GM08714 (cell line): ENCODE measurements around the gene SCD.
"Not testable (repeated sequence)": the region's sequence is repeated elsewhere in the genome, so short reads cannot be mapped to it uniquely, and the experiment has no call there.

Source experiments
- H3K4me3 ChIP-seq: fragments of 200-500 bp; sonication (Bioruptor generic); 2 replicates; pipeline ENCODE4 v1.5.1; 2014; ENCODE audit warnings: mild to moderate bottlenecking, low read length, inconsistent platforms
- ZNF274 ChIP-seq: IDR thresholded peaks from 2 replicates; pipeline ENCODE4 v1.6.1; 2012; ENCODE audit warnings: mild to moderate bottlenecking, low read depth, low read length

Gene SCD

DNA sequence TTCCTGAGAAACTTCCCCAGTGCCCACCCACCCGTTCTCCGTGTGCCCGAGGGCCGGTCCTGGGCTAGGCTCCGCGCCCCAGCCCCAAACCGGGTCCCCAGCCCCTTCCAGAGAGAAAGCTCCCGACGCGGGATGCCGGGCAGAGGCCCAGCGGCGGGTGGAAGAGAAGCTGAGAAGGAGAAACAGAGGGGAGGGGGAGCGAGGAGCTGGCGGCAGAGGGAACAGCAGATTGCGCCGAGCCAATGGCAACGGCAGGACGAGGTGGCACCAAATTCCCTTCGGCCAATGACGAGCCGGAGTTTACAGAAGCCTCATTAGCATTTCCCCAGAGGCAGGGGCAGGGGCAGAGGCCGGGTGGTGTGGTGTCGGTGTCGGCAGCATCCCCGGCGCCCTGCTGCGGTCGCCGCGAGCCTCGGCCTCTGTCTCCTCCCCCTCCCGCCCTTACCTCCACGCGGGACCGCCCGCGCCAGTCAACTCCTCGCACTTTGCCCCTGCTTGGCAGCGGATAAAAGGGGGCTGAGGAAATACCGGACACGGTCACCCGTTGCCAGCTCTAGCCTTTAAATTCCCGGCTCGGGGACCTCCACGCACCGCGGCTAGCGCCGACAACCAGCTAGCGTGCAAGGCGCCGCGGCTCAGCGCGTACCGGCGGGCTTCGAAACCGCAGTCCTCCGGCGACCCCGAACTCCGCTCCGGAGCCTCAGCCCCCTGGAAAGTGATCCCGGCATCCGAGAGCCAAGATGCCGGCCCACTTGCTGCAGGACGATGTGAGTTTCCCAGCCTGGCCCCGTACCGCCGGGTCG, at the start of gene SCD:
SCD (plus strand) TSS at position 469 of the 803 bp plus-strand sequence; CDS start at position 741, 272 bp downstream.
- no peak for TF ChIP-seq ZNF274
- peak within 1 kb of the TSS; percentile 83 for H3K4me3 ChIP-seq

DNA sequence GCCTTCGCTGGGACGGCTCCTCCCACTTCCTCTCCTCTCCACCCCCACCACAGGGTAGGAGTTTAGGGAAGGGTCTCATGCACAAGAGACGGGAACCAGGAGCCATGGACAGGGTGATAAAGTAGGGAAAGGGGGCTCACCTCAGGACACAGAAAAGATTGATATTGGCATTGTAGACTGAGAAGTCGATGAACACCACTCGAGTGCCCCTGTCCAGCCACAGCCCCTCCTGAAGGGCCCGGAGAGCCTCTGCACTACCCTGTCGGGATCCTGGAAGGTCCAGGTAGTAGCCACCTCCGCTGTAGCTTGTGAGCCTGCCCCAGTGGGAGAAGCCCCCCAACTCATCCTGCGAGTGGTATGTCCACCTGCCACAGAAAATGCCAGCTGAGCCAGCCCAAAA, 49.8 kb upstream of the SCD start:
- no peak for TF ChIP-seq ZNF274

DNA sequence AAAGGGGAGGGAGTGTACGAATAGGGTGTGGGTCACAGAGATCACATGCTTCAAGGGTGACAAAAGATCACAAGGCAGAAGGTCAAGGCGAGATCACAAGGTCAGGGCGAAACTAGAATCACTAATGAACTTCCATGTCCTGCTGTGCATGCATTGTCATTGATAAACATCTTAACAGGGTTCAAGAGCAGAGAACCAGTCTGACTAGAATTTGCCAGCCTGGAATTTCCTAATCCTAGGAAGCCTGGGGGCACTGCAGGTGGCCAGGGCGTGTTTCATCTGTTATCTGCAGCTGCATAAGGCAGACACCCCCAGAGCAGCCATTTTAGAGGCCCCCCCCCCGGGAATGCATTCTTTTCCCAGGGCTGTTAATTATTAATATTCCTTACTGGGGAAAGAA, 45.9 kb upstream of the SCD start:
- not testable (repeated sequence) for H3K4me3 ChIP-seq

More for the DNA sequence above, 49.8 kb upstream of the SCD start:
- no peak overlapping the region for H3K4me3 ChIP-seq

DNA sequence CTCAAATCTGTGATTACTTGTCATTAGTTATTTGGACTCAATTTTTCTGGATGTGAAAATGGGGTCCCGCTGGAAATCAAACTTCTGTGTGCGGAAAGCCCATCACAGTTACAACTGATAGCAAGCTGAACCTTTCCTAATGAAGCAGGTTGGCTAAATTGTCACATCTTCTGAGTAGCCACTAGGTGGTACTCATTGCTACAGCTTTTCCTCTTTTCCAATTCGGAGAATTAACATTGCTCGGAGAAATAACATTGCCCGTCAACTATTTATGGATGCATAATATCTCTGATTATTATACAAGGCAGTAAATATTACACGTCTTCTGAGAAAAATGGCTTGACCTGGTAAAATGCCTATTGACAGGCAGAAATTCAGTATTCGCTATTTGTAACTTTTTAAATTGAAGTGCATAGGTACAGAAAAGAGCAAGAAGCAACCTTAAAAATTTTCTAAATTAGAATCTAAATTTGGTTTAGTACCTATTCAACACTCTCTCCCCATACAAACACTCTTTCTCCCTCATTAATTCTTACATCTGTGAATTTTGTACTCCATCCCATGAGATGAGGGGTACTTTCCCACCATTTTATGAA, 43.2 kb upstream of the SCD start:
- no peak overlapping the region for H3K4me3 ChIP-seq
- TF ChIP-seq ZNF274, result no peak

DNA sequence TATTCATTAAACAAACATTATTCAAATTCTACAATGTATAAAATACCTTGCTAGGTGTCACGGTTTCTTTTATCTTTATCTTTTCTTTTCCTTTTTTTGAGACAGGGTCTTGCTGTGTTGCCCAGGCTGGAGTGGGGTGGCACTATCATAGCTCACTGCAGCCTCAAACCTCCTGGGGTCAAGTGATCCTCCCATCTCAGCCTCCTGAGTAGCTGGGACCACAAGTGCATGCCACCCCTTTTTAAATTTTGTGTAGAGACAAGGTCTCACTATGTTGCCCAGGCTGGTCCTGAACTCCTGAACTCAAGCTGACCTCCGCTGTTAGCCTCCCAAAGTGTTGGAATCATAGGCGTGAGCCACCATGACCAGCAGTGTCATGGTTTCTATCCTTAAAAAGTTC, 42.6 kb upstream of the SCD start:
- TF ChIP-seq ZNF274, result no peak

DNA sequence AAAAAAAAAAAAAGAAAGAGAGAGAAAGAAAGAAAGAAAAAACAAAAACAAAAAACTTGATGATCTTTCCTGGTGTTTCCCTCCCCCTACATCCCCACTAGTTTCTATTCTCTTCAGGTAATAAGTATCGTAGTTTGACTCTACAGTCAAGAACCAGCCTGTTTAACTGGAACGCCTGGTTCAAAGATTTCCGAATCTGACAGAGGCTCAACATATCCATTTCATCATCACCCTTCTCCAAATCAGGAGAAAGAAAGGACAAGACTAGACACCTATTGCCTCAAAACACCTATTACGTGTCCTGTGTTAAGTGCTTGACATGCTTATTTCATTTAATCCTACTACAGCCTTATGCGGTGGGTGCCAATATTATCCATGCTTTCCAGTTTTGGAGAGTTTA, 40.2 kb upstream of the SCD start:
- TF ChIP-seq ZNF274, result no peak
- H3K4me3 ChIP-seq, result no peak overlapping the region

More for the DNA sequence above, 42.6 kb upstream of the SCD start:
- H3K4me3 ChIP-seq, result no peak overlapping the region

DNA sequence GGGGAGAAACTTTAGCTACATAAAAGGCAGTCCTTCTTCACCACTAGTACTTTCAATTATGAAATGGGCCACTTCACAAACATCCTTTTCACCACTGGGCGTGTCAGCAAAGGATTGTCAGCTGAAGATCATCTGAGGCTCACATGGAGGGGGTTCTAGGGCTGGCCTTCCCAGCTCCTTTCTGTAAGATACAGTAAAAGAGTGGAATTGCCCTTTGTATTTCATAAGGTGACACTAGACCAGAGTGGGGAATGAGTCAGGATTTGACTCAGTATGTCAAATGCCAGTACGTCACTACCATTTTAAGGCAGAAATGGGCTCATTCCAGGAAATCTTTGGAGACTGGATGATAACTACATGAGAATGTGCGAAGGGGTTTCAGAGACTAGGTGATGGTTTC, 39.3 kb upstream of the SCD start:
- no peak for TF ChIP-seq ZNF274
- H3K4me3 ChIP-seq, result no peak overlapping the region

DNA sequence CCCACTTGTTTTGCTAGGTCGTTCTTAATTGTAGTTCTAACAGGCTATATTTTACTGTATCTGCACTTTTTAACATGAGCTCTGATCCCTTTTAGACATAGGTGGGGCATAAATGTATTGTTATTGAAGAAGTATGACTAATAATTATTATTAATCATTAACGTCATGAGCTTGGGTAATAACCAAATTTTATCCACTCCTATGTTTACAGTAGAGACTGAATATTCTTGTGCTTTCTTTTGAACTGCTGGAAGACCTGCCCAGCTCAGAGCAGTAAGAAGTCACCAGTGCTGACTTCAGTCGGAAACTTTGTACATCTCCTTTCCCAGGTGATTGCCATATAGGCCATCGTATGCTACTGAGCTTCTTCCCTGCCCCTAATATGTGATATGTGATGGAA, 35.7 kb upstream of the SCD start:
- TF ChIP-seq ZNF274, result no peak

DNA sequence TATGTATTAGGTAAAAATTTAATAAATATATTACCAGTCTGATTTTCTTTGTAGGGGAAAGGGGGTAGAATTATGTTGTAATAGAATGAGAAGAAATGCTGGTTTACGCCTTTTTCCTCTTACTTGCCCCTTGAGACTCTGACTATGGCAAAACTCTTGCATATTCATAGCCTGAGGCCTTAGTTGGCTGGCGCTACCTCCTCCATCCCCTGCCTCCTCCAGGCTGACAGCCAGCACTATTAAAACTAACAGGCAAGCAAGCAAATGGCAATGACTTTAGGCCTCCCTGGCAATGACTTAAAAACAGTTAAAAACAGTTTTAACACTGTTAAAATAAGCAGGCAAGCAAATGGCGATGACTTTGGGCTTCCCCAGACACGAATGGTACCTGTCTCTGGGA, 31.4 kb upstream of the SCD start:
- H3K4me3 ChIP-seq, result no peak overlapping the region
- no peak for TF ChIP-seq ZNF274

More for the DNA sequence above, 35.7 kb upstream of the SCD start:
- H3K4me3 ChIP-seq, result no peak overlapping the region

DNA sequence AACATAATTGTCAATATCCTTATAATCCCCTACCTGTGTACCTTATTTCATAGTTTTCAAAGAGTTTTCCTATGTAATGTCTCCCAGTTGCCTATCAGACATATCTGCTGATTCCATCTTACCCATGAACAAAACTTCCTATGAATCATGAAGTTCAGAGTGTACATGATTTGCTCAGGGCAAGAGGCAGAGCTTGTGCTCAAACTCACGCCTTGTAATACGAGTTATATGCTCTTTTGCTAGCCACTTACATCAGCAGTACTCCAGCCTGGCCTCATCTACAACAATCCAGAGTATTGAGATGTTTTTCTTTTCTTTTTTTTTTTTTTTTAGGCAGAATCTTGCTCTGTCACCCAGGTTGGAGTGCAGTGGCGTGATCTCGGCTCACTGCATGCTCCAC, 28.8 kb upstream of the SCD start:
- no peak for TF ChIP-seq ZNF274

DNA sequence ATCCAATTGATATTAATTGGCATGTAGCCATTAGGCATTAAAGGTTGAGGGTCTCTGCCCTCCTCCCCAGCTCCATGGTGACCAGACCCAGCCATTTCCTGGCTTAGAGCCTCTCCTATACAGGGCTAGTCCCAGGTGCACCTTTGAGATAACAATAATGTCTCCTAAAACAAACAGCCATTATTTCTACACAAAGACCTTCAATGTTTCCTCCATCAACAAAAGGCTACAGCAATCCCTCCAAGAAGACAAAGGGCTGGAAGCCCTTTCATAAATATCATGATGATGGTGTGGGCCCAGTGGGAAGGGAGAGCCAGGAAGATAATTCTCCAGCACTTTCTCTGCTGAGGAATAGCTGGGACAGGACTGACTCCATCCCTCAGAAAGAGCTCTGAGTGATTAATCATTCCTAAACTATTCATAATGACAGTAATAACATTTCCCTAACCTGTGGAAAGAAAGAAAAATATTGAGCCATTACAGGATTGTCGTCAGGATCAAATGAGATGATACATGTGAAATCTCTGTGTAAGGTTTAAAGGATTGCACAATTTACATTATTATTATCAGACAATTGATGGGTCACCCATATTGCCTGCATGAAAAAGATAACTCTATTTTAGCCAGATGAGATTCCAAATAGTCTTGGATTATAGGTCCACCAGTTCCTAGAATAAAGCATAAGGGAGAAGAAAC, 27.2 kb upstream of the SCD start:
- no peak for TF ChIP-seq ZNF274
- no peak overlapping the region for H3K4me3 ChIP-seq

More for the DNA sequence above, 28.8 kb upstream of the SCD start:
- H3K4me3 ChIP-seq, result no peak overlapping the region

DNA sequence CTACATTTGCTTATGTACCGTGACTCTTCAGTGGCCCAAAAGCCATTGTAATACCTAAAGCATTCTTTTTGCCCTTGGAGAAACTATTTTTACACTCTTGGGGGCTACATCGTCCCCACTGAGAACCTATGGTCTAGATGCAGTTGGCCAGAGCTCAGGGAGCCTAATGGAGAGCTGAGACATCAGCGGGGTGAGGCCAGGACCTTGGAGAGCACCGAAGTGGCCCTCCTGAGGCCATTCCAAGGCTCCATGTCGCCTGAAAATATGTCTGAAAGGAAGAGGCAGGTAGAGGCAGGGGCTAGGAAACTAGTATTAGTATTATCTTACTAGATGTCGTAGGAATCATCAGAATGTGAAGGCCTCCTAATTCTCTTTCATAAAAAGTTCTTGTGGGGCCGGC, 21.9 kb upstream of the SCD start:
- no peak for TF ChIP-seq ZNF274
- H3K4me3 ChIP-seq, result no peak overlapping the region

DNA sequence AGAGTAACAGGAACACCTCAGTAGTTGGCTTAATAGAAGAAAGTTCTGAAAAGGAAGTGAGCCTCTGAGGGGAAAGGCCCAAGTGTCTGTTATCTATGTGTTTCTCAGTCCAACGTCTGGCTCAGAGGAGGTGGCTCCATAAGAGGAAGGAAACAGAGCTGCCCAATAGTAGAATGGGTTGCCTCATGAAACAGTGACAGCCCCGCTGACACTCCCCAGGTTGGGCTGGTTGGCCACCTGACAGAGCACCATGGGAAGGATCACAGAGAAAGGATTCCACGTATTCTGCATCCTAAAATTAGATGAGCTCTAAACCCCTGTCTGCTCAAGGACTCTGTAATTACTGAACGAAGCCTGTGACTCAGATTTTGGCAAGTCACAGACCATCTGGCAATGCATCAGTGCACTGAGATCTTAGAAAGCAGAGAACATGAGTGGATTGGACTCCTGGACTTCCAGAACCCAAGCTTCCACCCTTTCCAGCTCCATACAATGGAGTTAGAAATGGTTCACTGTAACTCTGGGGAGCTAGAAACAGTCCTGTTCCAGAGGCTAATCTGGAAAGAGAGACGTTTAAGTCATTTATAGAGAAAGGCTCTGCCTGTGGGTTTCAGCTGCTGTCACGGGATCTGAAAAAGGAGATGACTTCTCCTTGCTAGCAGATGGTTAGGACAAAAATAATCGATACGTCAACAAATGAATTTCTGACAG, 19.9 kb upstream of the SCD start:
- no peak for TF ChIP-seq ZNF274
- no peak overlapping the region for H3K4me3 ChIP-seq

DNA sequence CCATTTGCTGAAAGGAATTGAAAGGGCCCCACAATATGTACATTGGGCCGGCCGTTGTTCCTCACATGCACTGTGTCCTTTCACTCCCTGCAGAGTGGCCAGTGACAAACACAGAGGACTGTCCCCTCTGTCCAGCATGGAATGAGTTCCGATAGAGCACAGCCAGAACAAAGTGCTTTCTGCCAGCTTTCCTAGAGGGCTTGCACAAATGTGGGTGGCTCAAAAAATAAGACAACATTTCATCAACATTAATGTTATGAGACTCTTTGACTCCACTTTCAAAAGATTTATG, 19.4 kb upstream of the SCD start:
- TF ChIP-seq ZNF274, result no peak
- H3K4me3 ChIP-seq, result no peak overlapping the region

DNA sequence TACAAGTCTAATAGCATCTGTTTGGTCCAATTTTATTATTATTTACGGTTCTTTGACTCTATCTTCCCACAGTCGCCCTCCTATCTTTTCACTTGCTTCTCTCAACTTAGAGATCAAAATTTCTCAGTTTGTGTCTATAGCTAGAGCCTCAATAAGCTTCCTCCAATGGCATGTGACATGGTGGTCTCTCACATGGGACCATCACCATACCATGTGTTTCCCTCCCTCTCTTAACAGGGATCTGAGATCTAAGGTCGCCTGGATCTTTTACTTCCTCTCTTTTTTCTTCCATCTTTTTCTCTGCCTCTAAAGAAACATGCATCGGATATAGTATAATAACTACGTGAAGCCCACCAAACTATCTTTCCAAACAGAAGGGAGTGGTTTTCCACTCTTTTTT, 18.8 kb upstream of the SCD start:
- TF ChIP-seq ZNF274, result no peak
- H3K4me3 ChIP-seq, result no peak overlapping the region

DNA sequence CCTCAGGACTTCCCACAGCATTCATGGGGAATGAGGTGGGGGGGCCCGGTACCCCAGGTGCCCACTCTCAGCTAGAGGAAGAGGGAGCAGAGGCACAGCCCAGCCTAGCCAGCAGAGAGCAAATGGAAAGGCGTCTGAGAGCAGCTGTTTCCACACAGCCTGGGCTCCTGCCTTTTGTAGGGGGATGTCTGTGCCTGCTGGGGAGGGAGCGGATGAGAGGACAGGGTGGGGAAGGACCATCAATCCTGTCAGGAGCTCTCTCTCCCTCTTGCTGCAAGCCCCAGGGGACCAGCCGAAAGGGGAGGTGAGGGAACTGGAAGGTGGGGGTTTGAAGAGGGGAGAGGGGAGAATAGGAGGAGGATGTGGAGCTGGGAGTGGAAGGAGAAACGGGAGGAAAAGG, 17.0 kb upstream of the SCD start, which contains the start of gene PKD2L1:
PKD2L1 (minus strand) TSS at position 150 of the 400 bp plus-strand sequence; CDS start at position 25, 125 bp downstream.
- H3K4me3 ChIP-seq, result no peak within 1 kb of the TSS
- TF ChIP-seq ZNF274, result no peak
